Colonic mucosa (tissue), 4 donors: ENCODE results near the gene MEMO1. TPM values are rescaled to one million over a fixed set of nuclear protein-coding genes. Genes with fewer than 3 reads are reported as not detected.
"Not testable (repeated sequence)": the region's sequence is repeated elsewhere in the genome, so short reads cannot be mapped to it uniquely, and the experiment has no call there.

Experiments used
- DNase-seq: peaks from one replicate; pipeline ENCODE4 v3.0.0-alpha.2; 2020
- H3K27ac ChIP-seq: fragments of 200-600 bp; one replicate; pipeline ENCODE4 v1.8.0; 2021
- H3K27me3 ChIP-seq: fragments of 200-600 bp; one replicate; pipeline ENCODE4 v1.8.0; 2021
- H3K36me3 ChIP-seq: fragments of 200-600 bp; one replicate; pipeline ENCODE4 v1.8.0; 2021
- H3K4me1 ChIP-seq: fragments of 200-600 bp; one replicate; pipeline ENCODE4 v1.8.0; 2021; ENCODE audit warnings: mild to moderate bottlenecking
- H3K4me3 ChIP-seq: fragments of 200-600 bp; one replicate; pipeline ENCODE4 v1.8.0; 2021
- H3K9ac ChIP-seq, 2 donors: one replicate each; pipeline ENCODE4 v1.7.0; 2013; ENCODE audit warnings: control low read depth in 2 of 2, low read depth in 2 of 2, low read length in 2 of 2
- H3K9me3 ChIP-seq: fragments of 200-600 bp; one replicate; pipeline ENCODE4 v1.8.0; 2021
- CTCF ChIP-seq: fragments of 200-600 bp; IDR thresholded peaks from one replicate; pipeline ENCODE4 v1.8.0; 2022; ENCODE audit warnings: antibody characterized with exemption, mild to moderate bottlenecking
- intact Hi-C: fragments of 100-400 bp; cut with DNase I; formaldehyde crosslinking; loops from one replicate; pipeline ENCODE4 v1.14.1; 2022
- total RNA-seq, 2 donors: library from RNA; stranded (reverse); fragmentation: NEBNext Ultra II Directional in 1 of 2; extraction: Animal tissue kit (Norgen Biotek cat#: 25700) in 1 of 2; gene quantifications; one replicate each; pipeline ENCODE4 v1.2.1, GENCODE V29; 2021
- donor health status: healthy.
- donor health status: DM: no; HTN: no; CAD: no.
- donor health status: DM: no; HTN: no; CAD: no.

Gene MEMO1
- total RNA-seq, 2 donors from 2014 or later: 31.5 to 38.8 TPM

- H3K27ac ChIP-seq: no peak overlapping the region
- TF ChIP-seq CTCF: no peak
- DNase-seq: no peak
- H3K9me3 ChIP-seq: no peaks in the 10 kb centered on the region
- no peaks in the 10 kb centered on the region for H3K36me3 ChIP-seq
- no peaks in the 10 kb centered on the region for H3K4me1 ChIP-seq
- no peak overlapping the region for H3K9ac ChIP-seq
- no peak overlapping the region for H3K4me3 ChIP-seq
- no peaks in the 10 kb centered on the region for H3K27me3 ChIP-seq
- intact Hi-C loops: no loop called here
Measured at GRCh38 chr2:31962757-31963361, 47.9 kb downstream of the MEMO1 start.

DNA sequence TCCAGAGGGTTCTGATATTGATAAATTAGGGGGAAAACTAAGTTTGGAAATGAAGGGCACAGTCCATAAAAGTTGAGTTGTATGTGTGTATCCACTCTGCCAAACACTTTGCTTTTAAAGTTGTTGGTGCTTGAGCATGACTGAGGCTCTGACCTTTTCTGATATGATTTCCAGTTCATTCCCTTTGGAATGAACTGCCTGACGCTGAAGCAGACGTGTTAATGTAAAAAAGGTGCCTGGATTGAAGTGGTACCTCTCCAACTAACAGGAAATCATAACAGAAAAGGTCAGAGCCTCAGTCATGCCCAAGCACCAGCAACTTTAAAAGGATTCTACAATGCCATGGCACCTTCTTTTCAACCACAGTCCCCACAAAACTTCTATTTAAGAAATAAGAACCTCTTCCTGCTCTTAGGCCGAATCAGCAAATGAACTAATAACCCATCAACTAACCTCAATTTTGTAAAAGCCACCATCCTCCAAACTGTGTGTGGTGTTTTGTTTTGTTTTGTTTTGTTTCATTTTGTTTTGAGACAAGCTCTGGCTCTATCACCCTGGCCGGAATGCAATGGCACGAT is 52.6 kb downstream of the MEMO1 start:
- no peak overlapping the region for H3K27ac ChIP-seq
- no peak overlapping the region for H3K9ac ChIP-seq
- no peak for DNase-seq
- H3K4me1 ChIP-seq: no peaks in the 10 kb centered on the region
- no peak for TF ChIP-seq CTCF
- H3K9me3 ChIP-seq: no peaks in the 10 kb centered on the region
- no peaks in the 10 kb centered on the region for H3K27me3 ChIP-seq
- no peak overlapping the region for H3K4me3 ChIP-seq
- intact Hi-C loops: no loop called here
- no peaks in the 10 kb centered on the region for H3K36me3 ChIP-seq

GRCh38 chr2:31957354-31958139 is 53.3 kb downstream of the MEMO1 start:
- no peaks in the 10 kb centered on the region for H3K27me3 ChIP-seq
- no peak overlapping the region for H3K9ac ChIP-seq
- H3K9me3 ChIP-seq: no peaks in the 10 kb centered on the region
- no peak overlapping the region for H3K4me3 ChIP-seq
- no peak for TF ChIP-seq CTCF
- no peaks in the 10 kb centered on the region for H3K36me3 ChIP-seq
- intact Hi-C loops: no loop called here
- H3K4me1 ChIP-seq: no peaks in the 10 kb centered on the region
- H3K27ac ChIP-seq: no peak overlapping the region
- no peak for DNase-seq

DNA sequence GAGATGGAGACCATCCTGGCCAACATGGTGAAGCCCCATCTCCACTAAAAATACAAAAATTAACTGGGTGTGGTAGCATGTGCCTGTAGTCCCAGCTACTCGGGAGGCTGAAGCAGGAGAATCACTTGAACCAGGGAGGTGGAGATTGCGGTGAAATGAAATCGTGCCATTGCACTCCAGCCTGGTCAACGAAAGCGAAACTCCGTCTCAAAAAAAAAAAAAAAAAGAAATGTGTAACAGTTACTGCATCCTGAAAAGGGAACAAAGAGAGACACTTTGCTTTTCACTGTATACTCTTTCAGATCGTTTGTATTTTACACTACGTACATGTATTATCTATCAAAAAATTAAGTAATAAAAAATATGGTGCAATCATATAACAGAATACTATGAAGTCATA is 53.9 kb downstream of the MEMO1 start:
- H3K4me1 ChIP-seq, H3K27ac ChIP-seq, H3K27me3 ChIP-seq, H3K9me3 ChIP-seq, H3K9ac ChIP-seq, H3K36me3 ChIP-seq, H3K4me3 ChIP-seq, intact Hi-C loops, DNase-seq: not testable (repeated sequence)

DNA sequence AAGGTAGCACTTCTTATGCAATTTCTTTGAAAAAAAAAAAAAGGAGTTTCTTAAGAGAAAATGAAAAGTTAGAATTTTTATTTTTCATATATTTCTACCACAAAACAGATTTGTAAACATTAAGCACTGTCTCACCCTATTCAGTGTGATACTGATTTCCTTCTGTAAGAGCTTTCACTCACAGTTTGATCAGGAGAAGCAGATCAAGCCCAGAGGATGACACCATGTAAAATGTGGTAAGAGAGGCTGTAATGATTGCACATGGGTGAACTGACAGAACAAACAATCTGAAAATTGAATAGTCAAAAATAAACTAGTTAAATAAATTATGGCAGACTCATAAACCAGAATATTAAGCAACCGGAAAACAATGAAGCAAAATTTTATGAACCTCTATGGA is 54.5 kb downstream of the MEMO1 start:
- no peak overlapping the region for H3K9ac ChIP-seq
- no peaks in the 10 kb centered on the region for H3K36me3 ChIP-seq
- TF ChIP-seq CTCF: no peak
- DNase-seq: no peak
- H3K4me3 ChIP-seq: no peak overlapping the region
- intact Hi-C loops: no loop called here
- no peaks in the 10 kb centered on the region for H3K27me3 ChIP-seq
- no peak overlapping the region for H3K27ac ChIP-seq
- no peaks in the 10 kb centered on the region for H3K9me3 ChIP-seq
- H3K4me1 ChIP-seq: no peaks in the 10 kb centered on the region

GRCh38 chr2:31953095-31953494 is 57.7 kb downstream of the MEMO1 start:
- DNase-seq, intact Hi-C loops, H3K36me3 ChIP-seq, H3K27ac ChIP-seq, H3K9ac ChIP-seq, H3K4me3 ChIP-seq, H3K9me3 ChIP-seq, H3K27me3 ChIP-seq, H3K4me1 ChIP-seq: not testable (repeated sequence)
